Hepatocyte (in vitro differentiated cells): ENCODE measurements around the gene MPEG1.

Source experiments
- CTCF ChIP-seq: fragments of 200-600 bp; sonication (generic); IDR thresholded peaks from 2 replicates; pipeline ENCODE4 v1.5.1; 2016; ENCODE audit warnings: antibody characterized with exemption, mild to moderate bottlenecking; ENCODE audit not compliant: poor library complexity
- EZH2 ChIP-seq: fragments of 200-600 bp; sonication (generic); IDR thresholded peaks from 2 replicates; pipeline ENCODE4 v1.6.1; 2016; ENCODE audit warnings: antibody characterized with exemption, mild to moderate bottlenecking, borderline replicate concordance

GRCh38 chr11:59253001-59253400 lies 40.3 kb upstream of the MPEG1 start:
- TF ChIP-seq CTCF (no peak), EZH2 (no peak)
